Calu3 (cell line): Measurements from ENCODE around the gene DUSP22. TPM values are rescaled to one million over a fixed set of nuclear protein-coding genes. Genes with fewer than 3 reads are reported as not detected.

Experiments
- BruUV-seq: library from RNA; stranded (reverse); fragments of 400-500 nt; replicated peaks from 2 replicates; lab custom pipeline; 2021; lab: Mats Ljungman, UMichigan
- CTCF ChIA-PET: fragments of 300-600 bp; sonication (Branson Sonifier 250); formaldehyde crosslinking; loops from one replicate; lab custom pipeline; 2022; ENCODE audit warnings: antibody characterized with exemption; lab: Charles Lee
- DNase-seq: peaks from one replicate; pipeline ENCODE4 v3.0.0; 2022
- H3K27ac Mint-ChIP-seq: one replicate; pipeline ENCODE4 v1.8.0; 2022; ENCODE audit warnings: mixed read lengths; ENCODE audit not compliant: unreplicated experiment
- H3K27me3 Mint-ChIP-seq: one replicate; pipeline ENCODE4 v1.8.0; 2022; ENCODE audit warnings: mixed read lengths; ENCODE audit not compliant: unreplicated experiment
- H3K36me3 Mint-ChIP-seq: one replicate; pipeline ENCODE4 v1.8.0; 2022; ENCODE audit warnings: mild to moderate bottlenecking, moderate library complexity, mixed read lengths; ENCODE audit not compliant: insufficient read depth, unreplicated experiment
- H3K4me1 Mint-ChIP-seq: one replicate; pipeline ENCODE4 v1.8.0; 2022; ENCODE audit warnings: mild to moderate bottlenecking, low read depth, mixed read lengths; ENCODE audit not compliant: unreplicated experiment
- H3K4me3 Mint-ChIP-seq: one replicate; pipeline ENCODE4 v1.8.0; 2022; ENCODE audit warnings: mild to moderate bottlenecking, low read depth, moderate library complexity, mixed read lengths; ENCODE audit not compliant: unreplicated experiment
- H3K9me3 Mint-ChIP-seq: one replicate; pipeline ENCODE4 v1.8.0; 2022; ENCODE audit warnings: low read depth, mixed read lengths; ENCODE audit not compliant: unreplicated experiment
- intact Hi-C: fragments of 100-400 bp; cut with micrococcal nuclease; formaldehyde crosslinking; loops from one replicate; pipeline ENCODE4 v1.10.0; 2022; ENCODE audit not compliant: unreplicated experiment
- total RNA-seq: library from RNA; stranded (reverse); gene quantifications from 2 replicates; pipeline ENCODE4 v1.2.3, GENCODE V29; 2022
- TF ChIP-seq, protein P1 (sequence below): fragments of 200-600 bp; IDR thresholded peaks from one replicate; pipeline ENCODE4 v1.8.0; 2022; ENCODE audit warnings: antibody characterized with exemption; ENCODE audit not compliant: unreplicated experiment

Gene DUSP22
- total RNA-seq, 1 experiment from 2014 or later = 14.7 TPM

- H3K4me1 Mint-ChIP-seq = no peaks in the 10 kb centered on the region
- no peak for DNase-seq
- TF ChIP-seq, protein P1, sequence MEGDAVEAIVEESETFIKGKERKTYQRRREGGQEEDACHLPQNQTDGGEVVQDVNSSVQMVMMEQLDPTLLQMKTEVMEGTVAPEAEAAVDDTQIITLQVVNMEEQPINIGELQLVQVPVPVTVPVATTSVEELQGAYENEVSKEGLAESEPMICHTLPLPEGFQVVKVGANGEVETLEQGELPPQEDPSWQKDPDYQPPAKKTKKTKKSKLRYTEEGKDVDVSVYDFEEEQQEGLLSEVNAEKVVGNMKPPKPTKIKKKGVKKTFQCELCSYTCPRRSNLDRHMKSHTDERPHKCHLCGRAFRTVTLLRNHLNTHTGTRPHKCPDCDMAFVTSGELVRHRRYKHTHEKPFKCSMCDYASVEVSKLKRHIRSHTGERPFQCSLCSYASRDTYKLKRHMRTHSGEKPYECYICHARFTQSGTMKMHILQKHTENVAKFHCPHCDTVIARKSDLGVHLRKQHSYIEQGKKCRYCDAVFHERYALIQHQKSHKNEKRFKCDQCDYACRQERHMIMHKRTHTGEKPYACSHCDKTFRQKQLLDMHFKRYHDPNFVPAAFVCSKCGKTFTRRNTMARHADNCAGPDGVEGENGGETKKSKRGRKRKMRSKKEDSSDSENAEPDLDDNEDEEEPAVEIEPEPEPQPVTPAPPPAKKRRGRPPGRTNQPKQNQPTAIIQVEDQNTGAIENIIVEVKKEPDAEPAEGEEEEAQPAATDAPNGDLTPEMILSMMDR = no peak
- peaks cover 3% of the 10 kb centered on the region for H3K9me3 Mint-ChIP-seq
- no peaks in the 10 kb centered on the region for H3K36me3 Mint-ChIP-seq
- BruUV-seq = no TSS peak
- H3K27ac Mint-ChIP-seq = no peak overlapping the region
- intact Hi-C loops = no loop called here
- no peaks in the 10 kb centered on the region for H3K27me3 Mint-ChIP-seq
- no peak overlapping the region for H3K4me3 Mint-ChIP-seq
- CTCF ChIA-PET = no interaction called here
These were observed 27.2 kb downstream of the DUSP22 start for GRCh38 chr6:319177-320131.

DNA sequence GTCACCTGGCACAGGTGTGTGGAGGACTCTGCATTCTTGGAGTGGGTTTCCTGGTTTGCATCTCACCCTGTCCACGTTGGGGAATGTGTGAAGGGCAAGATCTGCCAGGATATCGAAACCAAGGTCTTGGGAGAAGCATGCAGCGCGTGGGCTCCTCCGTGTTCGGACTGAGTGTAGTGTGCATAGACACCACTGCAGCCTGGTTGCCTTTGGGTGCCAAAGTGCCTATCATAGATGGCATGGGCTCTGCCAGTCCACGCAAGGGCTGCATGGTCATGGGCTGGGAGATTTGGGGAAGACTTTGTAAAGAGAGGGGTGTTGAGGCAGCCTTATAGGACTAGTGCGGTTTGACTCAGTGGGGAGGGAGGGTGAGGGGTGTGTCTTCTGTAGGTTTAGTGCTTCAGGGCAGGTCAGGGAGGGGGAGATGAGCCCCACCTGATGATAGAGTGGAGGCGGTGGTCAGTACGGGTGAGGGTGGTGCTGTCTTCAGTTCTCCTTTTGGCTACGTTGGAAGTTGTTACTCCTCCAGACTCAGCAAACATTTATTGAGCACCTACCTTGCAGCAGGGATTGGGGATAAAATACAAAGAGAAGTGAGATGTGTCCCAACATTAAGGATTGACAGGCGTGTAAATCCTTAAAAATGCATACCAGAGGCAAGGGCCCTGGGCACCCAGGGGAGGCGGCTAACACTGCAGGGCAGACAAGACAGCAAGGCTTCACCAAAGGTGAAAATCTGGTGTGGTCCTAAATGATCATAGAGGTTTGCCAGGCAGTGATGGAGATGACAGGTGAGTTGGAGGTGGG lies 28.3 kb downstream of the DUSP22 start:
- DNase-seq = no peak
- Mint-ChIP-seq H3K36me3 (no peaks in the 10 kb centered on the region), H3K4me3 (no peak overlapping the region), H3K4me1 (no peaks in the 10 kb centered on the region), H3K9me3 (peaks cover 2% of the 10 kb centered on the region), H3K27ac (no peak overlapping the region), H3K27me3 (no peaks in the 10 kb centered on the region)
- TF ChIP-seq, protein P1 = no peak
- intact Hi-C loops = no loop called here
- CTCF ChIA-PET = no interaction called here
- BruUV-seq = no TSS peak

GRCh38 chr6:321158-321438 lies 28.8 kb downstream of the DUSP22 start:
- Mint-ChIP-seq H3K4me1 (no peaks in the 10 kb centered on the region), H3K36me3 (no peaks in the 10 kb centered on the region), H3K9me3 (no peaks in the 10 kb centered on the region), H3K27ac (no peak overlapping the region), H3K27me3 (no peaks in the 10 kb centered on the region), H3K4me3 (no peak overlapping the region)
- intact Hi-C loops = no loop called here
- BruUV-seq = no TSS peak
- CTCF ChIA-PET = no interaction called here
- TF ChIP-seq, protein P1 = no peak
- no peak for DNase-seq

GRCh38 chr6:321536-322258 lies 29.4 kb downstream of the DUSP22 start:
- Mint-ChIP-seq H3K36me3 (no peaks in the 10 kb centered on the region), H3K27me3 (no peaks in the 10 kb centered on the region), H3K9me3 (no peaks in the 10 kb centered on the region), H3K4me3 (no peak overlapping the region), H3K27ac (no peak overlapping the region), H3K4me1 (no peaks in the 10 kb centered on the region)
- TF ChIP-seq, protein P1 = no peak
- intact Hi-C loops = no loop called here
- CTCF ChIA-PET = no interaction called here
- DNase-seq = no peak
- BruUV-seq = no TSS peak
